Left ventricle myocardium inferior (tissue), 1 donor: ENCODE results near the gene NUDT14. TPM values are rescaled to one million over a fixed set of nuclear protein-coding genes. Genes with fewer than 3 reads are reported as not detected.

Experiments used
- DNase-seq: peaks from one replicate; pipeline ENCODE4 v3.0.0-alpha.2; 2020
- H3K27ac ChIP-seq: fragments of 200-600 bp; replicated peaks from 2 replicates; pipeline ENCODE4 v1.8.0; 2021
- H3K27me3 ChIP-seq: fragments of 200-600 bp; 2 replicates; pipeline ENCODE4 v1.8.0; 2021; ENCODE audit warnings: low read depth
- H3K36me3 ChIP-seq: fragments of 200-600 bp; 2 replicates; pipeline ENCODE4 v1.8.0; 2021
- H3K4me1 ChIP-seq: fragments of 200-600 bp; 2 replicates; pipeline ENCODE4 v1.8.0; 2021
- H3K4me3 ChIP-seq: fragments of 200-600 bp; 2 replicates; pipeline ENCODE4 v1.8.0; 2021; ENCODE audit warnings: mild to moderate bottlenecking, moderate library complexity
- H3K9me3 ChIP-seq: fragments of 200-600 bp; replicated peaks from 2 replicates; pipeline ENCODE4 v1.8.0; 2021
- intact Hi-C: fragments of 100-400 bp; cut with micrococcal nuclease; formaldehyde crosslinking; loops from one replicate; pipeline ENCODE4 v1.11.0; 2022
- total RNA-seq: library from RNA; stranded (reverse); fragmentation: NEBNext Ultra II Directional; extraction: Animal tissue kit (Norgen Biotek cat#: 25700); gene quantifications from one replicate; pipeline ENCODE4 v1.2.1, GENCODE V29; 2021
- TF ChIP-seq, protein P1 (sequence below): fragments of 200-600 bp; IDR thresholded peaks from 2 replicates; pipeline ENCODE4 v1.8.0; 2021; ENCODE audit warnings: antibody characterized with exemption, mild to moderate bottlenecking, borderline replicate concordance
- donor health status: DM: no; HTN: yes; CAD: no; lungs with severe emphysema.

The NUDT14 gene
- total RNA-seq, 1 donor from 2014 or later: 22.9 TPM

- Histone ChIP-seq H3K4me1 (peaks cover 82% of the 10 kb centered on the region), H3K36me3 (no peaks in the 10 kb centered on the region), H3K27ac (peak overlapping the region; percentile 95), H3K4me3 (peak overlapping the region; percentile 54), H3K9me3 (no peaks in the 10 kb centered on the region), H3K27me3 (peaks cover 84% of the 10 kb centered on the region)
- intact Hi-C loops: no loop called here
- DNase-seq: peak; percentile 63
- TF ChIP-seq, protein P1, sequence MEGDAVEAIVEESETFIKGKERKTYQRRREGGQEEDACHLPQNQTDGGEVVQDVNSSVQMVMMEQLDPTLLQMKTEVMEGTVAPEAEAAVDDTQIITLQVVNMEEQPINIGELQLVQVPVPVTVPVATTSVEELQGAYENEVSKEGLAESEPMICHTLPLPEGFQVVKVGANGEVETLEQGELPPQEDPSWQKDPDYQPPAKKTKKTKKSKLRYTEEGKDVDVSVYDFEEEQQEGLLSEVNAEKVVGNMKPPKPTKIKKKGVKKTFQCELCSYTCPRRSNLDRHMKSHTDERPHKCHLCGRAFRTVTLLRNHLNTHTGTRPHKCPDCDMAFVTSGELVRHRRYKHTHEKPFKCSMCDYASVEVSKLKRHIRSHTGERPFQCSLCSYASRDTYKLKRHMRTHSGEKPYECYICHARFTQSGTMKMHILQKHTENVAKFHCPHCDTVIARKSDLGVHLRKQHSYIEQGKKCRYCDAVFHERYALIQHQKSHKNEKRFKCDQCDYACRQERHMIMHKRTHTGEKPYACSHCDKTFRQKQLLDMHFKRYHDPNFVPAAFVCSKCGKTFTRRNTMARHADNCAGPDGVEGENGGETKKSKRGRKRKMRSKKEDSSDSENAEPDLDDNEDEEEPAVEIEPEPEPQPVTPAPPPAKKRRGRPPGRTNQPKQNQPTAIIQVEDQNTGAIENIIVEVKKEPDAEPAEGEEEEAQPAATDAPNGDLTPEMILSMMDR: no peak
Observed at GRCh38 chr14:105196265-105196960, 15.3 kb upstream of the NUDT14 start.

- no peak for DNase-seq
- peaks cover 75% of the 10 kb centered on the region for H3K4me1 ChIP-seq
Observed at GRCh38 chr14:105195522-105196264, 14.6 kb upstream of the NUDT14 start.

DNA sequence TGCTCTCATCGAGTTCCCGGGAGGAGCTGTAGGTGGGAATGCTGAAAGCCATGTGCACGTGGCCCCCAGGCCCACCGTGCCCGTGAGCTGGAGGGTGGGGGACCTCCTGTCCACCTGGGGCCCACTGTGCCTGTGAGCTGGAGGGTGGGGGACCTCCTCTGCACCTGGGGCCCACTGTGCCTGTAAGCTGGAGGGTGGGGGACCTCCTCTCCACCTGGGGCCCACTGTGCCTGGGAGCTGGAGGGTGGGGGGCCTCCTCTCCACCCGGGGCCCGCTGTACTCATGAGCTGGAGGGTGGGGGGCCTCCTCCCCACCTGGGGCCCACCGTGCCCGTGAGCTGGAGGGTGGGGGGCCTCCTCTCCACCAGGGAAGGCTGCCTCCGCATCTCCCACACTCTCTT lies 13.9 kb upstream of the NUDT14 start:
- TF ChIP-seq, protein P1: no peak
- Histone ChIP-seq H3K9me3 (no peaks in the 10 kb centered on the region), H3K4me3 (no peak overlapping the region), H3K4me1 (peaks cover 72% of the 10 kb centered on the region), H3K27me3 (peaks cover 85% of the 10 kb centered on the region), H3K27ac (peak overlapping the region; percentile 95), H3K36me3 (no peaks in the 10 kb centered on the region)
- DNase-seq: no peak
- intact Hi-C loops: no loop called here

More at GRCh38 chr14:105195522-105196264, 14.6 kb upstream of the NUDT14 start:
- Histone ChIP-seq H3K4me3 (peak overlapping the region; percentile 54), H3K36me3 (no peaks in the 10 kb centered on the region), H3K27ac (peak overlapping the region; percentile 95), H3K9me3 (no peaks in the 10 kb centered on the region), H3K27me3 (peaks cover 87% of the 10 kb centered on the region)
- intact Hi-C loops: no loop called here
- TF ChIP-seq, protein P1: no peak

DNA sequence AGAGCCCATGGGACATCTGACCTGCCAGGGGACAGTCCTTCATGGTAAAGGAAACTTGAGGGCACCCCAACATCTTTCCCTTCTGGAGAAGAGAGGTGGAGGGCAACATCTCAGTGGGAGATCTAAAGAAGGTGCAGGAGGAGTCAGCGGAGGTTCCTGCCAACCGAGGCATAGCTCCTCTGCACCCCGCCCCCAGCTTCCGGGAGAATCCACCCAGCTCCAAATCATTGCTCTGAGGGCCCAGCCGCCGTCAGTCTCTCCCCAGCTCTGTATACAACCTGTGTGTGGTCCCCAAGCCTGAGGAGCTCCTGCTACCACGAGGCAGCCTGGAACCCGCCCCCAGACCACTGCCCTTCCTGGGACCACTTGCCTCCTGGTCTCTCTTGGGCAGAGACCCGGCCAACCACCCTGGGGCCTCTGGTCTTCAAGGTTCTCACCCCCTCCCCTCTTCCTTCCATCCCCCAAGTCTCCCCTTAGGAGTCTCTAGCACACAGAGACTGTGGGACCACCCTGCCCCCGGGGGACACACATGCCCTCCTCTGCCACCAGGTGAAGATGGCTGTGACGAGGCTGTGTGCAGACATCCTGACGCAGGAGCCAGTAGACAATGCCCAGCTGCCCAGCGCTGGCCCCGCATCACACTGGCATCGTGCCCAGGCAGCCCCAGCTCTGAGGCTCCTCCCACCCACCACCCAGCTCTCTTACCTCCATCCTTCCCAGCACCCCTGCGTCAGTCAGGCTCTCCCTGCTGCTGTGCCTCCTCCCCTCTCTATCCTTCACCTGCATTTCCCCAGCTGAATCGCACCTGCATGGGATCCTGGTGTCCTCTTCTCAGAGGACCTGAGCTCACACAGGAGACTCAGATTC lies 13.0 kb upstream of the NUDT14 start:
- Histone ChIP-seq H3K36me3 (no peaks in the 10 kb centered on the region), H3K27ac (peak overlapping the region; percentile 95), H3K4me1 (peaks cover 63% of the 10 kb centered on the region), H3K4me3 (no peak overlapping the region), H3K27me3 (peaks cover 81% of the 10 kb centered on the region), H3K9me3 (no peaks in the 10 kb centered on the region)
- TF ChIP-seq, protein P1: no peak
- intact Hi-C loops: no loop called here
- DNase-seq: no peak
